Calu3 (cell line): ENCODE measurements around the gene SKIC8. TPM values are rescaled to one million over a fixed set of nuclear protein-coding genes. Genes with fewer than 3 reads are reported as not detected.

Source experiments
- BruUV-seq: library from RNA; stranded (reverse); fragments of 400-500 nt; replicated peaks from 2 replicates; lab custom pipeline; 2021; lab: Mats Ljungman, UMichigan
- CTCF ChIA-PET: fragments of 300-600 bp; sonication (Branson Sonifier 250); formaldehyde crosslinking; loops from one replicate; lab custom pipeline; 2022; ENCODE audit warnings: antibody characterized with exemption; lab: Charles Lee
- DNase-seq: peaks from one replicate; pipeline ENCODE4 v3.0.0; 2022
- H3K27ac Mint-ChIP-seq: one replicate; pipeline ENCODE4 v1.8.0; 2022; ENCODE audit warnings: mixed read lengths; ENCODE audit not compliant: unreplicated experiment
- H3K27me3 Mint-ChIP-seq: one replicate; pipeline ENCODE4 v1.8.0; 2022; ENCODE audit warnings: mixed read lengths; ENCODE audit not compliant: unreplicated experiment
- H3K36me3 Mint-ChIP-seq: one replicate; pipeline ENCODE4 v1.8.0; 2022; ENCODE audit warnings: mild to moderate bottlenecking, moderate library complexity, mixed read lengths; ENCODE audit not compliant: insufficient read depth, unreplicated experiment
- H3K4me1 Mint-ChIP-seq: one replicate; pipeline ENCODE4 v1.8.0; 2022; ENCODE audit warnings: mild to moderate bottlenecking, low read depth, mixed read lengths; ENCODE audit not compliant: unreplicated experiment
- H3K4me3 Mint-ChIP-seq: one replicate; pipeline ENCODE4 v1.8.0; 2022; ENCODE audit warnings: mild to moderate bottlenecking, low read depth, moderate library complexity, mixed read lengths; ENCODE audit not compliant: unreplicated experiment
- H3K9me3 Mint-ChIP-seq: one replicate; pipeline ENCODE4 v1.8.0; 2022; ENCODE audit warnings: low read depth, mixed read lengths; ENCODE audit not compliant: unreplicated experiment
- CTCF ChIP-seq: fragments of 200-600 bp; IDR thresholded peaks from one replicate; pipeline ENCODE4 v1.8.0; 2022; ENCODE audit warnings: antibody characterized with exemption; ENCODE audit not compliant: unreplicated experiment
- intact Hi-C: fragments of 100-400 bp; cut with micrococcal nuclease; formaldehyde crosslinking; loops from one replicate; pipeline ENCODE4 v1.10.0; 2022; ENCODE audit not compliant: unreplicated experiment
- total RNA-seq: library from RNA; stranded (reverse); gene quantifications from 2 replicates; pipeline ENCODE4 v1.2.3, GENCODE V29; 2022

The SKIC8 gene
- total RNA-seq, 1 experiment from 2014 or later, result 67.8 TPM

DNA sequence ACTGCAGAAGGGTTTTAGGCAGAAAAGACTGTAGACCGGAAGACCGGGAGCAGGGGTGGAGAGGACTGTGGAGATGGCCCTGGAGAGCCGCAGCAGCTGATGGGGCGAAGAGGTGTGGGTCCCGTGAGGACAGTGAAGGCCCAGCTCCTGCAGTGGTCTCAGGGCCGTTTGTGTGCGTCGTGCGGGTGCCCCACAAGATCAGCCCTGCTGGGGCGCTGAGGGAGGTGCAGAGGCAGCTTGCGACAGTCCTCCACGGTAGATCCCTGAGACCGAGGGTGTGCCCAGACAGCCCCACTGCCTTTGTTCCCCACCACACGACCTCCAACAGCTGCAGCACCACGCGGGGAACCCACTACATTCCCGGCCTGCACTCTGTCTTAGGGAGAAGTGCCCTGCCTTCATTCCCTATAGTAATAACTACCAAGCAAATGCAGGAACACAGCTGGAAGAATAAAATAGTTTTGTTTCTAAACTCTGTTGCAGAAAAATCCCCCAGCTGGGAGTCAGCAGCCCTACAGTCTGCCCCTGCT lies 21.7 kb upstream of the SKIC8 start:
- Mint-ChIP-seq H3K27ac (no peak overlapping the region), H3K9me3 (no peaks in the 10 kb centered on the region), H3K4me1 (peaks cover 19% of the 10 kb centered on the region), H3K4me3 (no peak overlapping the region), H3K27me3 (peaks cover 30% of the 10 kb centered on the region), H3K36me3 (peaks cover 9% of the 10 kb centered on the region)
- CTCF ChIA-PET, result interaction anchor here (0.6 to 1.4 kb wide), 2 partner anchors 10 to 64 kb away, joined by 3 to 4 read pairs; no protein-coding TSS in a partner anchor
- no TSS peak for BruUV-seq
- intact Hi-C loops, result no loop called here
- no peak for DNase-seq
- TF ChIP-seq CTCF, result no peak

GRCh38 chr15:78320183-78320582 lies 20.8 kb upstream of the SKIC8 start:
- H3K9me3 Mint-ChIP-seq, result no peaks in the 10 kb centered on the region
- peaks cover 9% of the 10 kb centered on the region for H3K36me3 Mint-ChIP-seq
- H3K27me3 Mint-ChIP-seq, result peaks cover 30% of the 10 kb centered on the region
- intact Hi-C loops, result no loop called here
- no peak for TF ChIP-seq CTCF
- H3K4me3 Mint-ChIP-seq, result no peak overlapping the region
- no TSS peak for BruUV-seq
- no peak for DNase-seq
- CTCF ChIA-PET, result interaction anchor here (1.4 kb wide), 1 partner anchor 9 kb away, joined by 3 read pairs; no protein-coding TSS in a partner anchor
- H3K4me1 Mint-ChIP-seq, result peaks cover 20% of the 10 kb centered on the region
- no peak overlapping the region for H3K27ac Mint-ChIP-seq

- Mint-ChIP-seq H3K4me1 (peaks cover 20% of the 10 kb centered on the region), H3K9me3 (no peaks in the 10 kb centered on the region), H3K27me3 (peaks cover 24% of the 10 kb centered on the region), H3K4me3 (no peak overlapping the region), H3K27ac (no peak overlapping the region), H3K36me3 (peaks cover 9% of the 10 kb centered on the region)
- BruUV-seq, result no TSS peak
- TF ChIP-seq CTCF, result no peak
- intact Hi-C loops, result loop anchor here (10.0 kb wide), 2 partner anchors 165 to 385 kb away; no protein-coding TSS in a partner anchor
- CTCF ChIA-PET, result interaction anchor here (1.4 kb wide), 1 partner anchor 8 kb away, joined by 3 read pairs; no protein-coding TSS in a partner anchor
- no peak for DNase-seq
Observed at GRCh38 chr15:78319588-78319987, 20.2 kb upstream of the SKIC8 start.

DNA sequence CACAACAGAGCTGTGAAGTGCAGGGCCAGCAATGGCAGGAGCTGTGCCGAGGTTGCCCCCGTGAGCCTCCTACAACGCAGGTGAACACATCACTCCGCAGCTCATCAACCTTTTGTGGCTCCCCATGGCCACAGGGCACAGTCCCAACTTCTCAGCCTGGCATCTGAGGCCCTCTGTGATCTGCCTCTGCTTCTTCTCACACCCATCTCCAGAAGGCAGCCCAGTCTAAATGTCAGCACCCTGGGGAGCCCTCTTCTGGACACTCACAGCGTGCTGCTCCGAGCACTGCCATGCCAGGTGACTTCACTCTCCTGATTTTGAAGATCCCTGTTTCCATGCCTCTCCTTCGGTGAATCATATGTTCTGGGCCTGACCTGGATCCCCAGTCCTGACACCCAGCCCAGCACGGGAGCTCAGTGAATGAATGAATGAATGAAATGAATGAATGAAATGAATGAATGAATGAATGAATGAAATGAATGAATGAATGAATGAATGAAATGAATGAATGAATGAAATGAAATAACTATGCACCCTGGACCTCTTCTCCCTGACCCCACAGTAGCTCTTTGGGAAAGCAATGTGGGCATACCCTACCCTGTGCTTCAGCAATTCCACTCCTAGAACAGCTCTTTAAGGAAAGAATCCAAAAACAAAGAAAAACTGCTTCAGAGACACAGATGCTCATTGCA lies 17.9 kb upstream of the SKIC8 start:
- Mint-ChIP-seq H3K36me3 (peaks cover 9% of the 10 kb centered on the region), H3K4me1 (peaks cover 20% of the 10 kb centered on the region), H3K9me3 (no peaks in the 10 kb centered on the region), H3K27ac (no peak overlapping the region), H3K27me3 (peaks cover 35% of the 10 kb centered on the region), H3K4me3 (no peak overlapping the region)
- peak; percentile 26 for TF ChIP-seq CTCF
- intact Hi-C loops, result loop anchor here (10.0 kb wide), 2 partner anchors 168 to 388 kb away; no protein-coding TSS in a partner anchor
- peak; percentile 59 for DNase-seq
- CTCF ChIA-PET, result interaction anchor here (0.7 to 2.0 kb wide), 5 partner anchors 10 to 165 kb away, joined by 3 to 10 read pairs (median 3); partner anchors contain the start of gene SKIC8
- BruUV-seq, result no TSS peak
